Measurements from ENCODE around the gene RPS6KC1.
"Not testable (repeated sequence)": the region's sequence is repeated elsewhere in the genome, so short reads cannot be mapped to it uniquely, and the experiment has no call there.

RPS6KC1 gene

GRCh38 chr1:213094446-213094845, 43.4 kb downstream of the RPS6KC1 start:
- Histone ChIP-seq H3K79me2 (ENCODE audit: insufficient read depth, low read length) (no peaks in the 10 kb centered on the region), H3K4me2 (ENCODE audit: low read length) (no peak overlapping the region), H3K9me2 (ENCODE audit: low read depth, low read length) (no peaks in the 10 kb centered on the region), H3K9ac (ENCODE audit: low read length) (no peak overlapping the region), H3K36me3 (ENCODE audit: insufficient read depth, low read length) (no peaks in the 10 kb centered on the region), H3K27ac (ENCODE audit: low read depth, low read length, poor library complexity, severe bottlenecking) (no peak overlapping the region), H4K20me1 (ENCODE audit: insufficient read depth, low read length) (no peaks in the 10 kb centered on the region), H3K9me3 (ENCODE audit: low read length) (no peaks in the 10 kb centered on the region), H3F3A (ENCODE audit: insufficient read depth, low read length) (no peaks in the 10 kb centered on the region), H3K27me3 (ENCODE audit: insufficient read depth, low read length) (no peaks in the 10 kb centered on the region), H3K4me3 (ENCODE audit: low read depth, low read length, poor library complexity, severe bottlenecking) (no peak overlapping the region), H2AFZ (ENCODE audit: low read length) (no peak overlapping the region), H3K4me1 (ENCODE audit: insufficient read depth, low read length, severe bottlenecking) (no peaks in the 10 kb centered on the region)
- no peak for TF ChIP-seq CTCF (IDR thresholded peaks at IDR 0.05; ENCODE audit: low read length)
- no peak for TF ChIP-seq EZH2 (IDR thresholded peaks at IDR 0.05; ENCODE audit: borderline replicate concordance, low read length)

GRCh38 chr1:213095467-213095866, 44.4 kb downstream of the RPS6KC1 start:
- no peaks in the 10 kb centered on the region for H4K20me1 ChIP-seq (ENCODE audit: insufficient read depth, low read length)
- no peak overlapping the region for H3K27ac ChIP-seq (ENCODE audit: low read depth, low read length, poor library complexity, severe bottlenecking)
- no peaks in the 10 kb centered on the region for H3K79me2 ChIP-seq (ENCODE audit: insufficient read depth, low read length)
- H2AFZ ChIP-seq (ENCODE audit: low read length): no peak overlapping the region
- no peak overlapping the region for H3K4me2 ChIP-seq (ENCODE audit: low read length)
- H3K9me3 ChIP-seq (ENCODE audit: low read length): no peaks in the 10 kb centered on the region
- TF ChIP-seq CTCF (IDR thresholded peaks at IDR 0.05; ENCODE audit: low read length) (no peak), EZH2 (IDR thresholded peaks at IDR 0.05; ENCODE audit: borderline replicate concordance, low read length) (no peak)
- no peak overlapping the region for H3K9ac ChIP-seq (ENCODE audit: low read length)
- no peaks in the 10 kb centered on the region for H3K27me3 ChIP-seq (ENCODE audit: insufficient read depth, low read length)
- no peaks in the 10 kb centered on the region for H3K4me1 ChIP-seq (ENCODE audit: insufficient read depth, low read length, severe bottlenecking)
- no peak overlapping the region for H3K4me3 ChIP-seq (ENCODE audit: low read depth, low read length, poor library complexity, severe bottlenecking)
- H3K9me2 ChIP-seq (ENCODE audit: low read depth, low read length): no peaks in the 10 kb centered on the region
- H3K36me3 ChIP-seq (ENCODE audit: insufficient read depth, low read length): no peaks in the 10 kb centered on the region
- no peaks in the 10 kb centered on the region for H3F3A ChIP-seq (ENCODE audit: insufficient read depth, low read length)

- Histone ChIP-seq H3K79me2 (ENCODE audit: insufficient read depth, low read length) (no peaks in the 10 kb centered on the region), H3K36me3 (ENCODE audit: insufficient read depth, low read length) (no peaks in the 10 kb centered on the region), H3K9me2 (ENCODE audit: low read depth, low read length) (no peaks in the 10 kb centered on the region), H3K27ac (ENCODE audit: low read depth, low read length, poor library complexity, severe bottlenecking) (no peak overlapping the region), H3K27me3 (ENCODE audit: insufficient read depth, low read length) (no peaks in the 10 kb centered on the region), H3K9ac (ENCODE audit: low read length) (no peak overlapping the region), H3K4me2 (ENCODE audit: low read length) (no peak overlapping the region), H3F3A (ENCODE audit: insufficient read depth, low read length) (no peaks in the 10 kb centered on the region), H3K4me3 (ENCODE audit: low read depth, low read length, poor library complexity, severe bottlenecking) (no peak overlapping the region), H3K9me3 (ENCODE audit: low read length) (no peaks in the 10 kb centered on the region), H3K4me1 (ENCODE audit: insufficient read depth, low read length, severe bottlenecking) (no peaks in the 10 kb centered on the region), H4K20me1 (ENCODE audit: insufficient read depth, low read length) (no peaks in the 10 kb centered on the region), H2AFZ (ENCODE audit: low read length) (no peak overlapping the region)
- no peak for TF ChIP-seq CTCF (IDR thresholded peaks at IDR 0.05; ENCODE audit: low read length)
- no peak for TF ChIP-seq EZH2 (IDR thresholded peaks at IDR 0.05; ENCODE audit: borderline replicate concordance, low read length)
Measured at GRCh38 chr1:213099682-213100399, 48.8 kb downstream of the RPS6KC1 start.

- not testable (repeated sequence) for H3K9me3 ChIP-seq (ENCODE audit: low read length); H3K4me1 ChIP-seq (ENCODE audit: insufficient read depth, low read length, severe bottlenecking); H3K9ac ChIP-seq (ENCODE audit: low read length); H2AFZ ChIP-seq (ENCODE audit: low read length); H3K79me2 ChIP-seq (ENCODE audit: insufficient read depth, low read length); H3K27me3 ChIP-seq (ENCODE audit: insufficient read depth, low read length); H3F3A ChIP-seq (ENCODE audit: insufficient read depth, low read length); H4K20me1 ChIP-seq (ENCODE audit: insufficient read depth, low read length); H3K4me3 ChIP-seq (ENCODE audit: low read depth, low read length, poor library complexity, severe bottlenecking); H3K4me2 ChIP-seq (ENCODE audit: low read length); H3K36me3 ChIP-seq (ENCODE audit: insufficient read depth, low read length); H3K9me2 ChIP-seq (ENCODE audit: low read depth, low read length); H3K27ac ChIP-seq (ENCODE audit: low read depth, low read length, poor library complexity, severe bottlenecking)
Measured at GRCh38 chr1:213100565-213100964, 49.5 kb downstream of the RPS6KC1 start.

Measured in OCI-LY1 (cell line).